Activated CD4-positive, alpha-beta memory T cell treated with anti-CD3 and anti-CD28 coated beads, Interleukin-2, amount 10 ng/mL, durations not matched to agents 7 days and 5 days (primary cell): ENCODE measurements around the gene NACAD. TPM values are rescaled to one million over a fixed set of nuclear protein-coding genes. Genes with fewer than 3 reads are reported as not detected.

Experiments
- CTCF ChIA-PET: fragments of 350-600 bp; sonication (Branson Sonifier 250); formaldehyde crosslinking; loops from one replicate; lab custom pipeline; 2021; ENCODE audit warnings: antibody characterized with exemption, inconsistent platforms; lab: Charles Lee
- POLR2A ChIA-PET: fragments of 350-600 bp; sonication (Branson Sonifier 250); formaldehyde crosslinking; loops from one replicate; lab custom pipeline; 2021; ENCODE audit warnings: antibody characterized with exemption; lab: Charles Lee
- DNase-seq: peaks from one replicate; pipeline ENCODE4 v3.0.0-alpha.2; 2020
- H3K27ac Mint-ChIP-seq: one replicate; pipeline ENCODE4 v1.8.0; 2021; ENCODE audit warnings: mild to moderate bottlenecking, mixed read lengths
- H3K27me3 Mint-ChIP-seq: one replicate; pipeline ENCODE4 v1.8.0; 2021; ENCODE audit warnings: mixed read lengths
- H3K36me3 Mint-ChIP-seq: one replicate; pipeline ENCODE4 v1.8.0; 2021; ENCODE audit warnings: low read depth, mixed read lengths
- H3K4me1 Mint-ChIP-seq: one replicate; pipeline ENCODE4 v1.8.0; 2021; ENCODE audit warnings: mixed read lengths
- H3K4me3 Mint-ChIP-seq: one replicate; pipeline ENCODE4 v1.8.0; 2021; ENCODE audit warnings: mild to moderate bottlenecking, mixed read lengths
- H3K9me3 Mint-ChIP-seq: one replicate; pipeline ENCODE4 v1.8.0; 2021; ENCODE audit warnings: mixed read lengths
- total RNA-seq, 2 experiments: library from RNA; stranded (reverse); gene quantifications; one replicate each; pipeline ENCODE4 v1.2.3, GENCODE V29; 2021

The NACAD gene
- total RNA-seq, 2 experiments from 2014 or later = 0.60 TPM; not detected in 1

DNA sequence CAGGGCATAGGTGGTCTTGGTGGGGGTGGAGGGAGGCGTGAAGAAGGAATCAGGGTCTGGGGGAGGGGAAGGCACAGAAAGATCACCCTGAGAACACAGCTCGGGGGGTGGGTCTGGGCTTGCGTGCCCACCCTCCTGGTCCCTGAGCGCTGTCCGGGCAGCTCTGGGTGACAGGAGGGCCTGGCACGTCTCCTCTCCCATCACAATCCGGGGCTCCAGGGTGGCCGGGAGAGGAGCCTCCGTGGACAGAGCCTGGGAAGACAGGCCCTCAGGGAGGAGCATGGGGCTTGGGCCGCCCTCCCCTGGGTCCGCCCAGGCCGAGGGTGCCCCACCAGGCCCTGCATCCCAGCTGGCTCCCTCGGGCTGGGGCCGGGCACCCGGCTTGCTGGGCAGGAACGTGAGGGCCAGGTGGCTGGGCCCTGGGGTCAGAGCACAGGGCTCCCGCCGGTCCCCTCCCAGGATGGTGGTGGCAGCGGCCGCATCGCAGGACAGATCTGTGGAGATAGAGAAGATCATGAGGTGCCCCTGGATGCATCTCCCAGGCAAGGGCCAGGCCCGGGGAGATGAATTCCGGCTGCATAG is 3.1 kb downstream of the NACAD start:
- no peak overlapping the region for H3K4me3 Mint-ChIP-seq
- no peak overlapping the region for H3K27ac Mint-ChIP-seq
- peaks cover 21% of the 10 kb centered on the region for H3K27me3 Mint-ChIP-seq
- no peaks in the 10 kb centered on the region for H3K9me3 Mint-ChIP-seq
- peaks cover 8% of the 10 kb centered on the region for H3K4me1 Mint-ChIP-seq
- H3K36me3 Mint-ChIP-seq = no peaks in the 10 kb centered on the region
- no peak for DNase-seq
- ChIA-PET CTCF (no interaction called here), POLR2A (interaction anchor here (0.7 to 1.3 kb wide), 2 partner anchors 26 to 116 kb away, joined by 3 to 4 read pairs; partner anchors contain the start of gene TBRG4)

DNA sequence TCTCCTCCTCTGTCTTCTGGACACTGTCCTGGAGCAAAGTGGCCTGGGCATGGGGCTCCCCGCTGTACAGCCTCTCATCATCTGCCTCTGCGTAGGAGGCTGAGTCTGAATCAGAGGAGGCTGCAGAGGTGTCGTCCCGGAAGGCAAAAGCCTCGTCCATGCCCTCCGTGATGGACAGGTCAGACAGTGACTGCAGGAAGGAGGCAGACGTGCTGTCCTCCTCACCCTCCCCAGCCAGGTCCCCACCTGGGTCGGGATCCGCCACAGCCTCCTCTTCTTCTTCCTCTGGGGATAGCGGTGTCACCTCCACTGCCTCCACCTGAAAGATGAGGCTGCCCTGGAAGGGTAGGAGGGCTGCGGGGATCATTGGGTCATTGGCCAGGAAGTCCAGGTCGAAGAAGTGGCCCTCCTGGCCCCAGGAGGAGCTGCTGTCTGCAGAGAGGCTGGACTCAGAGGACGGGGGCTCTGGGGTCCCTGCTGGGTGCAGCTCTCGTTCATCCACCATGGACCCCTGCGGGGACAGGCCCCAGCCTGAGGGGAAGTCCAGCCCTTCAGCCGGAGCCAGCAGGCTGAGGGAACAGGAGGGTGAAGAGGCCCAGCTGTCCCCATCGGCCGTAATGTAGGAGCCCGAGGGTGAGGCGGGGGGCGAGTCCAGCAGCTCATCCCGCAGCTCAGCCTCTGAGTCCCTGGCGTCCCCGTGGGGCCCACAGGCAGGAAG is 3.7 kb downstream of the NACAD start:
- Mint-ChIP-seq H3K9me3 (no peaks in the 10 kb centered on the region), H3K4me1 (peaks cover 8% of the 10 kb centered on the region), H3K36me3 (no peaks in the 10 kb centered on the region), H3K4me3 (no peak overlapping the region), H3K27ac (no peak overlapping the region), H3K27me3 (peaks cover 18% of the 10 kb centered on the region)
- no peak for DNase-seq
- ChIA-PET POLR2A (interaction anchor here (0.7 kb wide), 1 partner anchor 115 kb away, joined by 3 read pairs; no protein-coding TSS in a partner anchor), CTCF (no interaction called here)

DNA sequence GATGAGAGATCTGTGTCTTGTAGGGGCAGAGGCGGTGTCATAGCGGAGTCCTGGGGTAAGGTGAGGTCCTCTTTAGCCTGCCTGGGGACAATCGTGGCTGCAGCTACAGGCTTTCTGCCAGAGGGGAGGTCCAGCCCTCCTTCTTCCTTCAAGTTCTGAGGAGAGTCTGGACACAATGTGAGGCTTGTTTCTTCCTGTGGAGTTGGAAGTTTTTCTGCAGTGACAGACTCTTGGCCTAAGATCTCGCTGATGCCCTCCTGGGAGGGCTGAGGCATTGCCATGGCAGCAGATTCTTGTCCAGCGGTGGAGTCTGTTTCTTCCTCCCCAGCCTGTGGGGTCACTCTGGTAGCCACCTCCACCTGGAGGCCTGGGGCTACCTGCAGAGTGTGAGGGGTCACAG is 4.4 kb downstream of the NACAD start:
- ChIA-PET CTCF (no interaction called here), POLR2A (no interaction called here)
- Mint-ChIP-seq H3K9me3 (no peaks in the 10 kb centered on the region), H3K27ac (no peak overlapping the region), H3K36me3 (no peaks in the 10 kb centered on the region), H3K27me3 (peaks cover 11% of the 10 kb centered on the region), H3K4me3 (no peak overlapping the region), H3K4me1 (peaks cover 5% of the 10 kb centered on the region)
- DNase-seq = no peak

DNA sequence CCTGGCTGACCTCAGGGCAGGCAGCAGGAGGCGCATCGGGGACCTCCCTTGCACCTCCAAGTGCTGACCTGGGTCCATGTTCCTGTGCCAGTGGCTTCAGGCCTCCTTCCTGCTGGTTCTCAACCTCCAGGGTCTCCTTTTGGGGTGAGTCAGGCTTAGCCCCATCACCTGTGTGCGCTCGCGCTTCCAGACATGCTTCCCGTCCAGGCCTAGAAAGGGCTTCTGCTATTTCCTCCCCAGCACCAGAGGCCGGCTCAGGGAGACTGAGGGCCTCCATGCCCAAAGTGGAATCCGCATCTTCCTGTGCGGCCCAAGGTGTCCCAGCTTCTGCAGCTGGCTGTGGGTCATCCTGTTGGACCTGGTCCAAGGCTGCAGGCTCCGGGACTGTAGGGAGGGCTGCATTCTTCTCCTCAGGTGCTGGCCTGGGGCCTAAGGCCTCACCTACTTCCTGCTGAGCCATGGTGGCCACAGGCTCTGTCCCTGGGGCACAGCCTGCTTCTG is 5.9 kb downstream of the NACAD start:
- Mint-ChIP-seq H3K4me1 (peaks cover 3% of the 10 kb centered on the region), H3K4me3 (no peak overlapping the region), H3K27me3 (peaks cover 2% of the 10 kb centered on the region), H3K36me3 (peaks cover under 1% of the 10 kb centered on the region), H3K9me3 (no peaks in the 10 kb centered on the region), H3K27ac (no peak overlapping the region)
- DNase-seq = no peak
- ChIA-PET POLR2A (no interaction called here), CTCF (no interaction called here)

DNA sequence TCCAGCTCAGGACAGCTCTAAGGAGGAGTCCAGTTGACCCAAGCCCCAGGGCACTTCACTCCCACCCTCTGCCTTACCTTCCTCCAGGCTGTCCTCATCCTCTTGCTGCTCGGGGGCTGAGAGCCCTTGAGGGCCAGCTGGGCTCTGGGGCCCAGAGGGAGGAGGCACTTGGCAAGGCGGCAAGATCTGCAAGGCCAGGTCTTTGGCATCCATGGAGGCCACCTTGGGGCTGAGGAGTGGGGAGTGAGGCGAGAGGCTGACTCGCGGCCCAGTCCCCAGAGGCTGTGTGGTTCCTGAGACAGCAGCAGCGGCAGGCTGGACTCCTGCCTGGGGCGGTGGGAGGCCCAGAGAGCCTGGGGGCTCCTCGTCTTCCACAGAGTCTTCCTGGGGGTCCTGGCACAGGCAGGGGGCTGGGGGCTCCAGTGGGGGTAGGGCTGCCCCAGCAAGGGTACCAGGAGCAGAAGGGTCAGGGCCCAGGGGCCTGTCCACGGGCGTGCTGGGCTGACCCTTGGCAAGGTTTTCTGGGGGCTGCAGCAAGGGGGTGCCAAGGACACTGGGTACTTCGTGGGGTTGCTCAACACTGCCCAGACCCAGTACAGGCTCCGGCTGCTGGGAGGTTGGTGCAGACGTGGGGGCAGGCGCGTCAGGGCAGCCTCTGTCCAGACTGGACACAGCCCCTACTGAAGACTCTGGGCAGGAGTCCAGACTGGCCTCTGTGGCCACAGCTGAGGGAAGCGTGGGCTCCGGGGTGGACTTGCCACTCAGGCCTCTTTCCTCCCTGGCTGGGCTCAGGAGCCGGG is 6.5 kb downstream of the NACAD start:
- Mint-ChIP-seq H3K4me3 (no peak overlapping the region), H3K27me3 (no peaks in the 10 kb centered on the region), H3K27ac (no peak overlapping the region), H3K9me3 (no peaks in the 10 kb centered on the region), H3K4me1 (peaks cover 3% of the 10 kb centered on the region), H3K36me3 (peaks cover 4% of the 10 kb centered on the region)
- no peak for DNase-seq
- ChIA-PET POLR2A (interaction anchor here (1.1 to 2.3 kb wide), 2 partner anchors 11 to 41 kb away, joined by 3 to 6 read pairs; no protein-coding TSS in a partner anchor), CTCF (interaction anchor here (1.2 kb wide), 1 partner anchor 109 kb away, joined by 3 read pairs; no protein-coding TSS in a partner anchor)

DNA sequence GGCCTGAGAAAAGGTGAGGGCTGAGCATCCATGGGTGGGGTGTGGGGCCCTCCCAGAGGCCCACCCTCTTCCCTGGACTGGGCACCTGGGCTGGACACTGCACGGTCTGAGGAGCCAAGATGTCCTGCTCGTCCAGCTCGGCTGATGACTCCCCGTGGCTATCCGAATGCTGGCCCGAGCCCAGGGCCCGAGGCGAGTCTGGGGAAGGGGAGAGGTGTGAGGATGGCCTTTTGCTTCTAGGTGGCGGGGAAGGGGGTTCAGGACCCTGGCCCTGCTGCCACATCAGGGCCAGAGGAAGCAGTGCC is 7.1 kb downstream of the NACAD start:
- Mint-ChIP-seq H3K9me3 (no peaks in the 10 kb centered on the region), H3K36me3 (peaks cover 9% of the 10 kb centered on the region), H3K4me1 (peaks cover 3% of the 10 kb centered on the region), H3K27me3 (no peaks in the 10 kb centered on the region), H3K27ac (no peak overlapping the region), H3K4me3 (no peak overlapping the region)
- POLR2A ChIA-PET = interaction anchor here (1.1 to 2.3 kb wide), 3 partner anchors 10 to 54 kb away, joined by 3 to 13 read pairs (median 6); no protein-coding TSS in a partner anchor
- CTCF ChIA-PET = interaction anchor here (1.0 to 1.2 kb wide), 2 partner anchors 54 to 108 kb away, joined by 3 to 7 read pairs; no protein-coding TSS in a partner anchor
- DNase-seq = no peak

GRCh38 chr7:45080958-45081669 is 7.7 kb downstream of the NACAD start:
- Mint-ChIP-seq H3K27me3 (no peaks in the 10 kb centered on the region), H3K36me3 (peaks cover 11% of the 10 kb centered on the region), H3K9me3 (no peaks in the 10 kb centered on the region), H3K4me1 (peaks cover 4% of the 10 kb centered on the region), H3K27ac (no peak overlapping the region), H3K4me3 (no peak overlapping the region)
- POLR2A ChIA-PET = interaction anchor here (1.0 to 2.3 kb wide), 5 partner anchors 10 to 55 kb away, joined by 3 to 13 read pairs (median 3); no protein-coding TSS in a partner anchor
- CTCF ChIA-PET = interaction anchor here (1.0 to 1.2 kb wide), 3 partner anchors 47 to 107 kb away, joined by 3 to 7 read pairs (median 3); no protein-coding TSS in a partner anchor
- DNase-seq = no peak

DNA sequence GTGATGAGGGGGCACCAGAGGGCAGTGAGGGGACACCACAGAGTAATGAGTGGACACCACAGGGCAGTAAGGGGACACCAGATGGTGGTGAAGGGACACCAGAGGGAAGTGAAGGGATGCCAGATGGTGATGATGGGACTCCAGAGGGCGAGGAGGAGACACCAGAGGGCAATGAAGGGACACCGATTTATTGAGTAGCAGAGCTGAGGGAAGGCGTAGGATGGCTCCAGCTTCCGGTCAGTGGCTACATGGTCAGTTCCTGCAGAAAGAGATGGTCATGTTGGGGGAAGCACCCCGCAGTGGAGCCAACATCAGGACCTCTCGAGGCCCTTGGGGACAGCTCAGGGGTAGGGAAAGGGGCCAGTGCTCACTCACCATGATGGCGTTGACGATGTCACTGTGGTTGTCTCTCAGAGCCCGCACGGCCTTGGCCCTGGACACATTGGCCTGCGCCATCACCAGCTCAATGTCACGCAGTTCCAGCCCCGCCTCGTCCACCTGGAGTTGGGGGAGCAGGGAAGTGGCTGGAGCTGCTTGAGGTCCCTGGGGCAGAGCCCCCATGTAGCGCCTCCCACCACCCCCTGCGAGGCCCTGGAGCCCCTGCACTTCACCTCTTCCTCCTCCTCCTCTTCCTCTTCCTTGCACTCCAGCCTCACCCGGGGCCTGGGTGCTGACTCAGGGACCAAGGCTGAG is 8.4 kb downstream of the NACAD start:
- Mint-ChIP-seq H3K36me3 (peaks cover 16% of the 10 kb centered on the region), H3K27me3 (no peaks in the 10 kb centered on the region), H3K9me3 (no peaks in the 10 kb centered on the region), H3K27ac (no peak overlapping the region), H3K4me3 (no peak overlapping the region), H3K4me1 (peaks cover 4% of the 10 kb centered on the region)
- ChIA-PET POLR2A (interaction anchor here (1.0 to 2.3 kb wide), 4 partner anchors 30 to 55 kb away, joined by 3 to 13 read pairs (median 4); no protein-coding TSS in a partner anchor), CTCF (interaction anchor here (1.2 kb wide), 2 partner anchors 48 to 107 kb away, joined by 3 read pairs; no protein-coding TSS in a partner anchor)
- DNase-seq = no peak

GRCh38 chr7:45078125-45078681 is 10.6 kb downstream of the NACAD start:
- Mint-ChIP-seq H3K4me1 (peaks cover 5% of the 10 kb centered on the region), H3K36me3 (peaks cover 34% of the 10 kb centered on the region), H3K4me3 (no peak overlapping the region), H3K9me3 (no peaks in the 10 kb centered on the region), H3K27me3 (no peaks in the 10 kb centered on the region), H3K27ac (peak overlapping the region; percentile 42)
- DNase-seq = no peak
- POLR2A ChIA-PET = no interaction called here
- CTCF ChIA-PET = no interaction called here

DNA sequence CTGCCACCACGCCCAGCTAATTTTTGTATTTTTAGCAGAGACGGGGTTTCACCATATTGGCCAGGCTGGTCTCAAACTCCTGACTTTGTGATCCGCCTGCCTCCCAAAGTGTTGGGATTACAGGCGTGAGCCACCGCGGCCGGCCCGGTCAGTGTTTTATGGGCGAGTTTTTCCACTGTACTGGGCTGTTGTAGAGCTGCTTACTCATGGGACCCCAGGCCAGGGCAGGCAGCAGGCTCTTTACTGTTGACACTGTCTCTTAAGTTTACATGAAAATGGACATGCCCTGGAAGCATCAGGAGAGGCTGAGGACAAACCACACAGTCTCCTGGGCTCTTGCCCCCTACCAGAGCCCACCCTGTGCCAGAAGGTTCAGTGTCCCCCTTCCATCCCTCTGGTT is 11.2 kb downstream of the NACAD start:
- no peak overlapping the region for H3K4me3 Mint-ChIP-seq
- no peak for DNase-seq
- H3K4me1 Mint-ChIP-seq = peaks cover 7% of the 10 kb centered on the region
- H3K36me3 Mint-ChIP-seq = peaks cover 41% of the 10 kb centered on the region
- POLR2A ChIA-PET = interaction anchor here (1.1 kb wide), 1 partner anchor 9 kb away, joined by 3 read pairs; no protein-coding TSS in a partner anchor
- no peak overlapping the region for H3K27ac Mint-ChIP-seq
- H3K9me3 Mint-ChIP-seq = no peaks in the 10 kb centered on the region
- no peaks in the 10 kb centered on the region for H3K27me3 Mint-ChIP-seq
- CTCF ChIA-PET = interaction anchor here (1.2 kb wide), 1 partner anchor 59 kb away, joined by 3 read pairs; no protein-coding TSS in a partner anchor

GRCh38 chr7:45076946-45077345 is 11.8 kb downstream of the NACAD start:
- POLR2A ChIA-PET = interaction anchor here (1.1 kb wide), 1 partner anchor 10 kb away, joined by 3 read pairs; no protein-coding TSS in a partner anchor
- CTCF ChIA-PET = interaction anchor here (1.2 kb wide), 1 partner anchor 60 kb away, joined by 3 read pairs; no protein-coding TSS in a partner anchor
- H3K27ac Mint-ChIP-seq = no peak overlapping the region

More at GRCh38 chr7:45076946-45077345, 11.8 kb downstream of the NACAD start:
- Mint-ChIP-seq H3K36me3 (peaks cover 46% of the 10 kb centered on the region), H3K27me3 (no peaks in the 10 kb centered on the region), H3K4me1 (peaks cover 7% of the 10 kb centered on the region), H3K9me3 (no peaks in the 10 kb centered on the region), H3K4me3 (no peak overlapping the region)
- no peak for DNase-seq
